ENCODE results near the gene ANKRD27. TPM values are rescaled to one million over a fixed set of nuclear protein-coding genes. Genes with fewer than 3 reads are reported as not detected.

ANKRD27 gene
- total RNA-seq, 2 donors from 2014 or later: 9.6 to 16.2 TPM

DNA sequence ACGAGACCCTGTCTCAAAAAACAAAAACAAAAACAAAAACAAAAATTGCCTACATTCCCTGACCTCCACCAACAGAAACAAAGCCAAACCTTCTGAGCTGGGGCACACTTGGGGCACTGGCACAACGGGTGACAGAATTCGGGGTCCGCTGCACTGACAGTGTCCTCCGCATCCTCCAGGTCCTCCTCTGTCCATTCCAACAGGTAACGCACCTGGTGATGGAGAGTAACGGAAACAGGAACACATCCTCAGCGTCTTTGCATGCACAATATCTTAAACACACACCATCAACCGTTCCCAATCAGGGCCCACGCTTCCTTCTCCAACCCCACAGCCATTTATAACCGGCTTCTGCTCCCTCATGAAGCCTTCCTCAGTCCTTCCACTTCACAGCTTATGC is 59.4 kb downstream of the ANKRD27 start:
- no peak for ATAC-seq
- H3K36me3 ChIP-seq (replicated peaks in 1 of 2; ENCODE audit: insufficient read depth in 1 of 2, low read depth in 2 of 2): peaks cover 4 to 14% of the 10 kb centered on the region in 2 donors
- no peaks in the 10 kb centered on the region for H3K27me3 ChIP-seq
- intact Hi-C loops (cut with DNase I): no loop called here
- no peak for DNase-seq
- TF ChIP-seq, protein P1, sequence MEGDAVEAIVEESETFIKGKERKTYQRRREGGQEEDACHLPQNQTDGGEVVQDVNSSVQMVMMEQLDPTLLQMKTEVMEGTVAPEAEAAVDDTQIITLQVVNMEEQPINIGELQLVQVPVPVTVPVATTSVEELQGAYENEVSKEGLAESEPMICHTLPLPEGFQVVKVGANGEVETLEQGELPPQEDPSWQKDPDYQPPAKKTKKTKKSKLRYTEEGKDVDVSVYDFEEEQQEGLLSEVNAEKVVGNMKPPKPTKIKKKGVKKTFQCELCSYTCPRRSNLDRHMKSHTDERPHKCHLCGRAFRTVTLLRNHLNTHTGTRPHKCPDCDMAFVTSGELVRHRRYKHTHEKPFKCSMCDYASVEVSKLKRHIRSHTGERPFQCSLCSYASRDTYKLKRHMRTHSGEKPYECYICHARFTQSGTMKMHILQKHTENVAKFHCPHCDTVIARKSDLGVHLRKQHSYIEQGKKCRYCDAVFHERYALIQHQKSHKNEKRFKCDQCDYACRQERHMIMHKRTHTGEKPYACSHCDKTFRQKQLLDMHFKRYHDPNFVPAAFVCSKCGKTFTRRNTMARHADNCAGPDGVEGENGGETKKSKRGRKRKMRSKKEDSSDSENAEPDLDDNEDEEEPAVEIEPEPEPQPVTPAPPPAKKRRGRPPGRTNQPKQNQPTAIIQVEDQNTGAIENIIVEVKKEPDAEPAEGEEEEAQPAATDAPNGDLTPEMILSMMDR (IDR thresholded peaks at IDR 0.05): no peak
- no peak for TF ChIP-seq POLR2A (IDR thresholded peaks at IDR 0.05)
- 82 to 94% methylated on average over 9 to 11 of the region's 11 CpGs for WGBS, 2 donors
- no peaks in the 10 kb centered on the region for H3K4me1 ChIP-seq
- H3K9me3 ChIP-seq: no peaks in the 10 kb centered on the region
- no peak overlapping the region for H3K27ac ChIP-seq
- H3K4me3 ChIP-seq: no peak overlapping the region

DNA sequence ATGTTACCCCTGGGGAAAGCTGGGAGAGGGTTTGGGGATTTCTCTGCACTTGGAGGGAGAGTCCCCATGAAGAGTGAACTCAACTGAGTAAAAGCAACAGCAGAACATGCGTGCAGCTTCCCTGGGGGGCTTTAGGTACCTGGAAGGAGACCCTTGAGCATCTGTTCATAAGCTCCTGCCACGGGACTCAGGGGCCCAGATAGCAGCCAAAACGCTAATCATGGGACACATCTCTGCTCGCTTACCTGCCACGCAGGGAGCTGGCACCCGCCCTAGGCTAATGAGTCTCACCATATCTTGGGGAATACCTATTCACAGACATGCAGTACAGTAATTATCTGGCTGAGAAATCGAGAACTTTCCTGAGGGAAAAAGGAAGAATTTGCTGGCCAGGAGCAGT is 60.1 kb downstream of the ANKRD27 start:
- Histone ChIP-seq H3K4me3 (no peak overlapping the region), H3K27me3 (no peaks in the 10 kb centered on the region), H3K27ac (no peak overlapping the region), H3K4me1 (no peaks in the 10 kb centered on the region), H3K9me3 (no peaks in the 10 kb centered on the region), H3K36me3 (replicated peaks in 1 of 2; ENCODE audit: insufficient read depth in 1 of 2, low read depth in 2 of 2) (peaks cover 4 to 14% of the 10 kb centered on the region in 2 donors)
- intact Hi-C loops (cut with DNase I): no loop called here
- ATAC-seq: no peak
- no peak for DNase-seq
- TF ChIP-seq, protein P1 (IDR thresholded peaks at IDR 0.05): no peak
- 88 to 91% methylated on average over 3 to 7 of the region's 7 CpGs for WGBS, 2 donors

DNA sequence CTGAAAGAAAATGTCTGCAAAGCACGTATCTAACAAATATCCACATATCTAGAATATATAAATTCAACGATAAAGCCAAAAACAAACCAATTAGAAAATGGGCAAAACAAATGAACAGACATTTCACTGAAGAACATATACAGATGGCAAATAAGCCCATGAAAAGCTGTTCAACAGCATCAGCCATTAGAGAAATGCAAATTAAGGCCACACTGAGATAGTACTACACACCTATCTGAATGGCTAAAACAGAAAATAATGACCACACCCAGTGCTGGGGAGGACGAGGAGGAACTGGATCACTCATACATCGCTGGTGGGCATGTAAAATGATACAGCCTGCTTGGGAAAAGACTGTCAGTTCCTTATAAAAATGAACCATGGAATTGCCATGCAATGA is 62.0 kb downstream of the ANKRD27 start:
- 73% methylated on average over 4 of the region's 4 CpGs for WGBS, 2 donors
- Histone ChIP-seq H3K27me3 (no peaks in the 10 kb centered on the region), H3K4me3 (no peak overlapping the region), H3K9me3 (no peaks in the 10 kb centered on the region), H3K27ac (no peak overlapping the region), H3K4me1 (no peaks in the 10 kb centered on the region), H3K36me3 (replicated peaks in 1 of 2; ENCODE audit: insufficient read depth in 1 of 2, low read depth in 2 of 2) (peaks cover 4 to 10% of the 10 kb centered on the region in 2 donors)
- intact Hi-C loops (cut with DNase I): no loop called here
- TF ChIP-seq POLR2A (IDR thresholded peaks at IDR 0.05): no peak
- TF ChIP-seq, protein P1 (IDR thresholded peaks at IDR 0.05): no peak
- ATAC-seq (no peak), DNase-seq (no peak)

DNA sequence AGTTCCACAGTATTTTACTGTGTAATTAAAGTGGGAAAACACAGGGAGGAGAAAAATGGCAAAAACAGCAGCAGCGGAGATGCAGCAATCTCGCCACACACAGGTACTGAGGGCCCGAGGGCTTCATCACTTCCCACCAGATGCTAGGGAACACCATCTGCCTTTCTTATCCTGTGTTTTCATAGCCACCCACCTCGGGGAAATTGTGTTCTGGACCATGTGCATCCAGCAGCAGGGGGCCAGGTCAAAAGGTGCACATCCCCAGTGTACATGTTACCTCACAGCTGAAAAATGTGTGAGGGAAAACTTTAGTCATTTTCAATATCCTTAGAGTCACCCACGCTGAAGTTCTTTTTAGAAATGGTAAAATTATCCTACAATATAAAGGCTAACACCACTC is 63.8 kb downstream of the ANKRD27 start:
- intact Hi-C loops (cut with DNase I): no loop called here
- Histone ChIP-seq H3K36me3 (replicated peaks in 1 of 2; ENCODE audit: insufficient read depth in 1 of 2, low read depth in 2 of 2) (peaks cover 4 to 14% of the 10 kb centered on the region in 2 donors), H3K27me3 (no peaks in the 10 kb centered on the region), H3K4me1 (no peaks in the 10 kb centered on the region), H3K9me3 (no peaks in the 10 kb centered on the region), H3K27ac (no peak overlapping the region), H3K4me3 (no peak overlapping the region)
- 86 to 92% methylated on average over 5 of the region's 5 CpGs for WGBS, 2 donors
- TF ChIP-seq, protein P1 (IDR thresholded peaks at IDR 0.05): no peak
- no peak for TF ChIP-seq POLR2A (IDR thresholded peaks at IDR 0.05)
- no peak for ATAC-seq
- no peak for DNase-seq

DNA sequence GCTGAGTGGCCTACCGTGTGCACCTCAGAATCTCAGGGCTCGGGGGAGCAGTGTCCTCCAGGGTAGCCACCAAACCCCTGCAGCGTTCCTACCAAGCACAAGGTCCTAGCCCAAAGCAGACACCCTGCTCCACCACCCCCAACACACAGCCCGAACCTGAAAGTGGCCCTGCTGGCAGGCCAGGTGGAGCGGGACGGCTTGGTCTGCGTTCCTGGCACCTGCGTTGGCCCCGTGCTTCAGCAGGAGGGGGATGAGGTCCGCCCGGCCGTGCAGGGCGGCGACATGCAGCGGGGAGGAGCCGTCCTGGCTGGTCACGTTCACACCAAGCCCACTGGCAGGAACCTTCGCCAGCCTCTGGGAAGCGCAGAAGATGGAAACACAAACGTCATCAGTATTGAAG is 67.5 kb downstream of the ANKRD27 start:
- Histone ChIP-seq H3K36me3 (replicated peaks in 1 of 2; ENCODE audit: insufficient read depth in 1 of 2, low read depth in 2 of 2) (peaks cover 0 to 14% of the 10 kb centered on the region in 2 donors), H3K27ac (no peak overlapping the region), H3K4me1 (no peaks in the 10 kb centered on the region), H3K9me3 (no peaks in the 10 kb centered on the region), H3K27me3 (no peaks in the 10 kb centered on the region), H3K4me3 (no peak overlapping the region)
- 94 to 97% methylated on average over 9 to 20 of the region's 20 CpGs for WGBS, 2 donors
- no peak for TF ChIP-seq POLR2A (IDR thresholded peaks at IDR 0.05)
- TF ChIP-seq, protein P1 (IDR thresholded peaks at IDR 0.05): no peak
- no peak for DNase-seq
- ATAC-seq: no peak
- intact Hi-C loops (cut with DNase I): no loop called here
